Osteocyte (in vitro differentiated cells): ENCODE data around the gene ZNF277. TPM values are rescaled to one million over a fixed set of nuclear protein-coding genes. Genes with fewer than 3 reads are reported as not detected.
"Not testable (repeated sequence)": the region's sequence is repeated elsewhere in the genome, so short reads cannot be mapped to it uniquely, and the experiment has no call there.

Source experiments
- DNase-seq: peaks from one replicate; pipeline ENCODE4 v3.0.0; 2021; ENCODE audit warnings: mixed read lengths; ENCODE audit not compliant: unreplicated experiment; ENCODE audit errors: extremely low spot score
- H3K27ac Mint-ChIP-seq: one replicate; pipeline ENCODE4 v1.8.0; 2021; ENCODE audit warnings: mild to moderate bottlenecking, mixed read lengths; ENCODE audit not compliant: unreplicated experiment
- H3K27me3 Mint-ChIP-seq: one replicate; pipeline ENCODE4 v1.8.0; 2021; ENCODE audit warnings: mixed read lengths; ENCODE audit not compliant: unreplicated experiment
- H3K36me3 Mint-ChIP-seq: one replicate; pipeline ENCODE4 v1.8.0; 2021; ENCODE audit warnings: mixed read lengths; ENCODE audit not compliant: unreplicated experiment
- H3K4me1 Mint-ChIP-seq: one replicate; pipeline ENCODE4 v1.8.0; 2021; ENCODE audit warnings: mixed read lengths; ENCODE audit not compliant: unreplicated experiment
- H3K4me3 Mint-ChIP-seq: one replicate; pipeline ENCODE4 v1.8.0; 2021; ENCODE audit warnings: mild to moderate bottlenecking, moderate library complexity, mixed read lengths; ENCODE audit not compliant: unreplicated experiment
- H3K9me3 Mint-ChIP-seq: one replicate; pipeline ENCODE4 v1.8.0; 2021; ENCODE audit warnings: mixed read lengths; ENCODE audit not compliant: unreplicated experiment
- CTCF ChIP-seq: fragments of 200-600 bp; sonication (generic); IDR thresholded peaks from 2 replicates; pipeline ENCODE4 v1.5.0; 2021; ENCODE audit warnings: antibody characterized with exemption, mild to moderate bottlenecking, moderate library complexity
- total RNA-seq: library from RNA; stranded (reverse); gene quantifications from 2 replicates; pipeline ENCODE4 v1.2.1, GENCODE V29; 2021

The ZNF277 gene
- total RNA-seq, 1 donor from 2014 or later = 28.1 TPM

GRCh38 chr7:112386619-112387018, 180.1 kb downstream of the ZNF277 start:
- no peak overlapping the region for H3K27ac Mint-ChIP-seq
- H3K36me3 Mint-ChIP-seq = no peaks in the 10 kb centered on the region
- H3K27me3 Mint-ChIP-seq = no peaks in the 10 kb centered on the region
- H3K4me1 Mint-ChIP-seq = peaks cover 5% of the 10 kb centered on the region
- no peak overlapping the region for H3K4me3 Mint-ChIP-seq
- no peaks in the 10 kb centered on the region for H3K9me3 Mint-ChIP-seq
- TF ChIP-seq CTCF = no peak
- no peak for DNase-seq

DNA sequence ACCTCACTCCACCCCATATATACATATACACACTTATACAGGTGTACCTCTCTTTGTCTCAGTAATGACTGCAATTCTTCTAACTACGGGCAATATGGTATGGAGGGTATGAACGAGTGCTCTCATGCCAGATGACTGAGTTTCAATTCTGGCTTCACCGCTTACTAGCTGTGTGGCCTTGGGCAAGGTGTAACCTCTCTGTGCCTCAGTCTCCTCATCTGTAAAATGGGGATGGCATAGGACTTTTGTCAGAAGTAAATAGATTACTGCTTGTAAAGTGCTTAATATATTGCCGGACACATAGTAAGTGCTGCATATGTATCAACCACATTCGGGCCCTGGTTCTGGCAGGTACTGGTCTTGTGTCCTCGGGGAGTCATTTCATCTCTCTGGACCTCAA, 183.7 kb downstream of the ZNF277 start:
- no peak overlapping the region for H3K4me3 Mint-ChIP-seq
- H3K4me1 Mint-ChIP-seq = peaks cover 14% of the 10 kb centered on the region
- no peak for DNase-seq
- H3K27ac Mint-ChIP-seq = no peak overlapping the region
- H3K36me3 Mint-ChIP-seq = no peaks in the 10 kb centered on the region
- H3K27me3 Mint-ChIP-seq = no peaks in the 10 kb centered on the region
- no peaks in the 10 kb centered on the region for H3K9me3 Mint-ChIP-seq
- TF ChIP-seq CTCF = no peak

GRCh38 chr7:112391079-112391821, 184.8 kb downstream of the ZNF277 start:
- Mint-ChIP-seq H3K4me1 (peaks cover 14% of the 10 kb centered on the region), H3K4me3 (peak overlapping the region; percentile 84), H3K27ac (peak overlapping the region; percentile 78)
- H3K27me3 Mint-ChIP-seq, H3K36me3 Mint-ChIP-seq, H3K9me3 Mint-ChIP-seq, DNase-seq: not testable (repeated sequence)

- not testable (repeated sequence) for H3K36me3 Mint-ChIP-seq, H3K9me3 Mint-ChIP-seq, H3K27me3 Mint-ChIP-seq
- peak; percentile 86 for DNase-seq
- peak overlapping the region; percentile 84 for H3K4me3 Mint-ChIP-seq
- peak overlapping the region; percentile 68 for H3K27ac Mint-ChIP-seq
- peaks cover 14% of the 10 kb centered on the region for H3K4me1 Mint-ChIP-seq
Measured at GRCh38 chr7:112391841-112392286, 185.4 kb downstream of the ZNF277 start.

Other genes with a start within 250 kb of the ZNF277 start
- 44.1 and 44.9 TPM in 2 replicates for gene DOCK4, start 296 bp upstream of the ZNF277 start, total RNA-seq
- gene IFRD1, start 243.8 kb downstream of the ZNF277 start, total RNA-seq = 75.2 and 78.3 TPM in 2 replicates